Superior temporal gyrus (tissue), 1 donor: ENCODE measurements around the gene ABHD14A.
"Not testable (repeated sequence)": the region's sequence is repeated elsewhere in the genome, so short reads cannot be mapped to it uniquely, and the experiment has no call there.

ENCODE experiments used
- DNase-seq: peaks from one replicate; pipeline ENCODE4 v3.0.0-alpha.2; 2016; ENCODE audit errors: extremely low spot score

The ABHD14A gene

DNA sequence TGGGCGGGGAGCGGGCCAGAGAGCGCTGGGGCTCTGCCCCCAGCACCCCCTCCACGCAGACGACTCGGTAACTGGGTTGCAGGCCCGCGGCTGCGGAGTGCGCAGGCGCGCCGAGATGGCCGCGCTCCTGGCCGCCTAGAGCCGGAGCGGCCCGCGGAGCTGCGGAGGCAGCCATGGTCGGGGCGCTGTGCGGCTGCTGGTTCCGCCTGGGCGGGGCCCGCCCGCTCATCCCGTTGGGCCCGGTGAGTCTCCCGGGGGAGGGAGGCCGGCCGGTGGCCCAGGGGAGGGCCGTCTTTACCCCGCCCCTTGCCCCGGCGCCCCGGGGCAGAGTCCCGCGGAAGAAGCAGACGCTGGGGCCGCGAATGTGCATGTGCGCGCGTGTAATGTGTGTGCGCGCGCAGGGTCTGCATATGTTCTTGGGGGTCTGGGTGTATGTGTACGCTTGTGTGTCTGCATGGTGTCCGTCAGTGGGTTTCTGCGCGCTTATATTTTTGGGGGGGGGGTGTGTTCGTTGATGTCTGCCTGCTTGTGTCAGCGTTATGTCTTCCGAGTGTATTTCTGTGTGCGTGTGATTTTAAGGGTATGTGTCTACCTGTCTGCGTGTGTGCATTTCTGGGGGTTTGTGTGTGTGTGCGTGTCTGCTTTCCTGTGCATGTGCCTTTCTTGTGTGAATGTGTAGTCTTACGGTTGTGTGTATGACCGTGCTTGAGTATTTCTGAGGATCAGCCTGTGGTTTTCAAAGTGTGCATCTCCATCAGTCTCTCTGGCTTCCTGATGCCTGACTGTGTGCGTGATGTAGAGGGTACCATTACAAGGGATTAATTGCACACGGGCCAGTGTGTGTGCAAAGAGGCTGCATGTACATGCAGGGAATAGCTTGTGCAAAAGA, at the start of gene ABHD14A:
Gene ABHD14A (plus strand): TSS at position 102 of the 889 bp plus-strand sequence. CDS start 72 bp downstream, at position 174.
- peak; percentile 78 for DNase-seq

DNA sequence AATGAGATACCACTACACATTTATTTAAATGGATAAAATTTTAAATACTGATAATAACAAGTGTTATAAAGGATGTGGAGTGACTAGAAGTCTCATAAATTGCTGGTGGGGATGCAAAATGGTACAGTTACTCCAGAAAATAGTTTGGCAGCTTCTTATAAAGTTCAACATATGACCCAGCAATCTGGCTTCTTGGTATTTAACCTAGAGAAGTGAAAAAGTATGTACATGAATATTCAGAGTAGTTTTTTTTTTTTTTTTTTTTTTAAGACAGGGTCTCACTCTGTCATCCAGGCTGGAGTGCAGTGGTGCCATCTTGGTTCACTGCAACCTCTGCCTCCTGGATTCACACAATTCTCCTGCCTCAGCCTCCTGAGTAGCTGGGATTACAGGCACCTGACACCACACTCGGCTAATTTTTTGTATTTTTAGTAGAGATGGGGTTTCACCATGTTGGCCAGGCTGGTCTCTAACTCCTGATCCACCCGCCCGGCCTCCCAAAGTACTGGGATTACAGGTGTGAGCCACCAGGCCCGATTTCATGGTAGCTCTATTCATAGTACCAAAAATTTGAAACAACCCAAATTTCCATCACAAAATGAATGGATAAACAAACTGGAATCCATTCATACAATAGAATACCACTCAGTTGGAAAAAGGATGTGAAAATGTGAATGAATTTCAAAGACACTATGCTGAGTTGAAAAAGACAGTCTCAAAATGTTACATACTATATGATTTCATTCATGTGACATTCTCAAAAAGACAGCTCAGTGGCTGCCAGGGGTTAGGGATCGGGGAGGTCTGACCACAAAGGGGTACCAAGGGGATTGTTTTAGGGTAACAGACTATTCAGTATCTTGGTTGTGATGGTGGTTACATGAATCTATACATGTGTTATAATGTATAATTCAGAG, 47.5 kb upstream of the ABHD14A start:
- no peak for DNase-seq

DNA sequence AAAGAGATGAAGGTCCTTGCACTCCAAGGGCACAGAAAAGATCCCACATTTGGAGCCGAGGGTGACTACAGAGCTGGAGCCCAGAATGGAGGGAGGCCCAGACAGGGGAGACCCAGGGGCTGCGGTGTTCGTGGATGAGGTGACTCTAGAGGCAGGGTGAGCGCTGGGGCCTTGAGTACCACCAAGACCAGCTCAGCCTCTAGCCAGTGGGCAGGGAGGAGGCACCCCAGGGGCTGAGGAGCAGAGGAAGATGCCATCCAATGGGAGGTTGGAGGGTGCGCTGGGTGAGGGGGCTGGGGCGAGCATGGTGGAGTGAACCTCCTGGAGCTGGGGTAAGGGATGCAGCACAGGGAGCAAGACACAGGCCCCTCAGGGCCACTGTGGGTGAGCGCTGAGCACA, 46.4 kb upstream of the ABHD14A start:
- no peak for DNase-seq

DNA sequence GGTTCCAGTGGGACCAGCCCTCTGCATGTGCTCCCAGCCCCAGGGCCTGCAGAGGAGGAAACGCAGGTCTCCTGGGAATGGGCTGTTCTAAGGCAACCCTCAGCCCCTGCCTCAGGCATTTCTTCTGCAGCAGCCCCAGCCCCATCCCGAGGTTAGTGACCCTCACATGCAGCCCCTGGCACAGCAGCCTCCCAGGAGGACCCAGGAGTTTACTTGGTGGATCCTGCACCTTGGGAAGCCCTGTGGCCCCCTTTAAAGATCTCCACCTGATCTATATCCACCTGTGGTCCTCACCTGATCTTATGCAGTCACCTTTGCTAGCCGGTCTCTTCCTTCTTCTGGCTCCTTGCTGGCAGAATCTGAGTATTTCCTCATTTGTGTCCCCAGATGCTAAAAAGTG, 45.9 kb upstream of the ABHD14A start:
- not testable (repeated sequence) for DNase-seq

DNA sequence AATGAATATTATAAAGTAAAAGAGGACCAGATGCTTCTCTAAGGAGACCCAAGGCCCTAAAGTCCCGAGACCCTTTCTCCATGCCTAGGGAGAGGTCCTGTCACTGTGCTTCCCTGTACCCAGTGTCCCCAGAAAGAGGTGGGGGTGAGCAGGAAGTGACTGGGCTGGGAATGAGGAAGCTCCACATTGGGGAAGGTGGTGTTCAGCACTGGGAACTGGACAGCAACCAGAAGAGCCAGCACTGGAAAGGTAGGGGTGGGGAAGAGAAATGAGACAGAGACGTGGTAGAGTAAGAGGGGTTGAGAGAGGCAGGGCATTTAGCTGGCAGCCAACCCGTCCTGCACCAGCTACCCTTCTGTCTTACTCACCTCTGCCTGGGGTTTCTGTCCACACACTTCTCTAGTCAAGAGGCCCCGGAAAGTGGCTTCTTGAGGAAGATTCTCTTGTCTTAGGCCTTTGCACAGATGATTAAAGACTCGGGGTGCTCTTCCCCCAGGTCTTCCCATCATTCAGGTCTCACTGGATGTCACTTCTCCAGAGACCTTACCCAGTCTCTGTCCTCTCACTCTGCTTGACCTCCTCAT, 45.4 kb upstream of the ABHD14A start:
- no peak for DNase-seq

DNA sequence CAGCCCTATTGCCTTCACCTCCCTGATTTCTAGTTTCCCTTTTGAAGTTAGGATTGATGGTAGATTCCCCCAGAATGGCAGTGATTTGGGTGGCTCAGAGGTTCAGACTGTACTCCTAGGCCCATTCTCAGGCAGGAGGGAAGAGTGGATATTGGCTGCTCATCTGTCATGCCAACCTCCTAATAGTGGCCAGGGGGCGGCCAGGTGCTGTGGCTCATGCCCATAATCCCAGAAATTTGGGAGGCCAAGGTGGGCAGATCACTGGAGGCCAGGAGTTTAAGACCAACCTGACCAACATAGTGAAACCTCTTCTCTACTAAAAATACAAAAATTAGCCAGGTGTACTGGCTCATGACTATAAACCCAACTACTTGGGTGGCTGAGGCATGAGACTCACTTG, 44.4 kb upstream of the ABHD14A start:
- DNase-seq, result no peak

DNA sequence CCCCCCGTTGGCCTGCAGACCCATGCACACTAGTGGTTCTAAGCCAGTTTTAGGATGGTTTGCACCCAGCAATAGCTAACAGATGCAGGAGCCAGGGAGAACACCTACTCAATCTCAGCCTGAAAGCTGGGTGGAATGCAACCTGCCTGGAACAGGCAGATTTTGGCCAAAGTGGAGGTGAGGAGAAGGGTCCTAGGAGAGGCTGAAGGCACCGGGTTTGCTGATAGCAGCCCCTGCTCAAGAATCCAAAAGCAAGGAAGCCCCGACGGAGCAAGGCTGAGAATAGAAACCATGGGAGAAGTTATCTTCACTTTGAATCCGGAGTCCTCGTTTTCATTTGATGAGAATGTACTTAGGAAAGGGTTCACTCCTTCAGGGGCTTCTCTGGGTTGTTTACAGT, 43.1 kb upstream of the ABHD14A start:
- no peak for DNase-seq

DNA sequence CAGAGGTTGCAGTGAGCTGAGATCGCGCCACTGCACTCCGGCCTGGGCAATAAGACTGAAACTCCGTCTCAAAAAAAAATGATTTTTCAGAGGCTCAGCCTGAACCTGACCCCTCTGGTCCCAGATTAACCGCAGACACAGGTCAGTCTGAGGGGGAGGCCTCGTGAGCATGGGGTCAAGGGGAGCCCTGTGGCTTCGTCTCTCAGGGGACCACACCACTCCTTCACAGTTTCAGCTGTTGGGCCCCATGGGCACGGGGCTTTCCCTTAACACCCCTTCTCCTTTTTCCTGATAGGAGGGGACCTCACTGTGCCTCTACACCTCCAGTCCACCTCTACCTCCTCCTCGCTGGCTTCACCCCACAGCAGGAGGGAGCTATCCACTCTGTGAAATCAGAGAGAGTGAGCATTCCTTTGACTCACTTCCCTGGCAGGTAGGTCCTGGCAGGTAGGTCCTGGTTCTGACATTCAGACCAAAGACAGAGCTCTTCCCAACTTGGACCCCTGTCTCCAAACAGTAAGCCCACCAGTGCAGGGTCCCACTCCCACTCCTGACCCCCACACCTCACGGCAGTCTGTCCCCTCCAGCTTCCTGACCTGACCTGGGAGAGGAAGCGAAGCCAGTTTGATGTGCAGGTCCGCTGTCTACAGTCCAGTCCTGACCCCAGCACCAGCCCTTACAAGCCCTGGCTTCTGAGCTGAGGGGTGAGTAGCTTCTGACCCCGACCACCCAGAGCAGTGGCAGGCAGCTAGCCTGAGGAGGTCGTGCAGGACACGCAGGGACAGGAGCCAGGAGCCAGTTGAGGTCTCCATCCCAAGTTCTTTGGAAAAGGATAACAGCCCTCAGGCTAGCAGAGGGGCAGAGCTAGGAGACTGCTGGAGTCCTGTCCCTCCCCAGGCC, 42.1 kb upstream of the ABHD14A start:
- no peak for DNase-seq

DNA sequence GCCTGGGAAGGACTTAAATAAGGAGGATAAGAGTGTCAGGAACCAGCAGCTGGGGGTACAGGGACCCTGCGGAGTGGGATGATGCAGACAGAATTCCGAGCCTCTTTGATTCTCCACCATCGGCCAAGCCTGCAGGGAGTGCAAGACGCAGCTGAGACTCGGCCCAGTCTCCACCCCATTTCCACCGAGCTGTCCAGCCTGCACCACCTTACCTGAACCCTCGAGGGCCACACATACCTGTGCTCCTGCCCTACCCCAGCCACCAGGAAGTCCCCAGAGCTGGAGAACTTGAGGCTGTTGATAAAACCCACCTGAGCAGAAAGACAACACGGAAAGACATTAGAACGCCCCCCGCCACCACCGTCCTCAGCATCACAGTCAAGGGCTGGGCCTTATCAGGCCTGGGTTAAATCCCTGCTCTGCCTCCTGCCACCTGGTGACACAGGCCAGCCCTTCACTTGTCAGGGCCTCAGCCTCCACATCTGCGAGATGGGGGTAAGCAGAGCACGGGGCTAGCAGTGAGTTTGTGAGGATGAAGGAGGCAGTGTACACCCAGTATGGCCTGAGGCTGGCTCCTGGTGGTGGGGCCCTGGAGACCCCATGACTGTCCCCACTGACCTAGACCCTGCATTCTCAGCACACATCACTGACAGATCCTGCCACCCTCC, 41.3 kb upstream of the ABHD14A start:
- no peak for DNase-seq

DNA sequence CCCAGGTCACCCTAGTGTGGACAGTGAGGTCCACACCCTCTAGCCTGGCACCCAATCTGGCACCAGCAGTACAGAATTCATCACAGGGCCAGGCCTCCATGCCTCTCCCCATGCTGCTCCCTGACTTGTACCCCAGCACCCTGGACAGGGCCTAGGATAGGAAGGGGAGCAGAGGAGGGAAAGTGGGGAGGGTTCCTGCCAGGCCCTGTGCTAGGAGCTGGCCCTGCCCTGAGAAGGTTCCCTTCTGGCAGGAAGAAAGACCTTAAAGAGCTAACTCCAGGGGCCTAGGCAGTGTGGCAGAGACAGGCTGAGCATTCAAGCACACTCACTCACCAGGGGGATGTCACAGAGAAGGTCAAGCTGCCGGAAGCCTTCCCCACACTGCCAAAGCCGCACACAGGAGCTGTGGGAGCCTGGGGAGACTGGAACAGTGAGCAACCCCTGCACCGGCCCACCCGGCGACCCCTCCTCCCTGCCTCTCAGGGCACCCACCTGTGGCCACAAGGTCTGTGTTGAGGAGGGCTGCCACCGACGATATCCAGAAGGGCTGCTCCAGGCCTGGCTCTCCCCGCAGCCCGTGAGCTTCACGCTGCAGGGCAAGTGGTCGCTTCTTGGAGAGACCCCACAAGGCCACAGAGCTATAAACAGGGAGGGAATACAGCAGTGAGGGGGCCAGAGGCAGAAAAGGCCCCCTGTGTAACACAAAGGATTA, 40.6 kb upstream of the ABHD14A start:
- DNase-seq, result no peak

DNA sequence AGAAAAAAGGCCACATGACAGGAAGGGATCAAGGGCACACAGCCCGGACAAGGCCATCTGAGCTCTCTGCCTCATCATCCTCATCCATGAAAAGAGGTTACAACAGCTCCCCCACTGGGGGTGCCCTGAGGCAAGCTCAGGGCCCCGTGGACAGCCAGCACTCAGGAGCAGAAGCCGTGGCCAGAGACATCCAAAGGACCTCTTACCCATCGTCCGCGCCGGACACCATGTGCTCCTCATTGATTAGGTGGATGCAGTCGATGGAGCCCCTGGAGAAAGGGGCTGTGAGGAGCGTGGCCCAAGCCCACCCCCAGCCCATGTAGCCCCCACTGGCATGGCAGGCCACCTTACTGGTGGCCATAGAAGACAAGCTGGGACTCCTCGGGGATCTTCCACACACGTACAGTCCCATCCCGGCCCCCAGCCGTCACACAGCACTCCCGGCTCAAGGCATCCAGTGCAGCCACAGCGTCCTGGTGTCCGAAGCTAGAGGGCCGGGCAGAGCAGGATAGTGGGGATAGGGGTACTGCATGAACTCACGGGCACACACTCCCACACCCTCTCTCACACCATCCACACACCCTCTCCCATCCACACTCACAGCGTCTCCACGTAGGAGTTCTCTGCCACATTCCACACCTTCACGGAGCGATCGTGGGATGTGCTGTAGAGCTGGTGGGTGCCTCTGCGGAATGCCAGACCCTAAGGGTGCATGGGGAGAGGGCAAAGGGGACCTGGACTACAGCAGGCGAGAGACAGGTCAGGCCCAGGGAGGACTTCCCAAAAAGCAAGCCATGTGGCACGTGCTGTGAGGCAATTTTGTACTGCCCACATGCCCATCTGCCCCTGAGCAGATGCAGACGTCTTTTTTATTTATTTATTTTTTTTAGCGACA, 39.6 kb upstream of the ABHD14A start:
- no peak for DNase-seq

DNA sequence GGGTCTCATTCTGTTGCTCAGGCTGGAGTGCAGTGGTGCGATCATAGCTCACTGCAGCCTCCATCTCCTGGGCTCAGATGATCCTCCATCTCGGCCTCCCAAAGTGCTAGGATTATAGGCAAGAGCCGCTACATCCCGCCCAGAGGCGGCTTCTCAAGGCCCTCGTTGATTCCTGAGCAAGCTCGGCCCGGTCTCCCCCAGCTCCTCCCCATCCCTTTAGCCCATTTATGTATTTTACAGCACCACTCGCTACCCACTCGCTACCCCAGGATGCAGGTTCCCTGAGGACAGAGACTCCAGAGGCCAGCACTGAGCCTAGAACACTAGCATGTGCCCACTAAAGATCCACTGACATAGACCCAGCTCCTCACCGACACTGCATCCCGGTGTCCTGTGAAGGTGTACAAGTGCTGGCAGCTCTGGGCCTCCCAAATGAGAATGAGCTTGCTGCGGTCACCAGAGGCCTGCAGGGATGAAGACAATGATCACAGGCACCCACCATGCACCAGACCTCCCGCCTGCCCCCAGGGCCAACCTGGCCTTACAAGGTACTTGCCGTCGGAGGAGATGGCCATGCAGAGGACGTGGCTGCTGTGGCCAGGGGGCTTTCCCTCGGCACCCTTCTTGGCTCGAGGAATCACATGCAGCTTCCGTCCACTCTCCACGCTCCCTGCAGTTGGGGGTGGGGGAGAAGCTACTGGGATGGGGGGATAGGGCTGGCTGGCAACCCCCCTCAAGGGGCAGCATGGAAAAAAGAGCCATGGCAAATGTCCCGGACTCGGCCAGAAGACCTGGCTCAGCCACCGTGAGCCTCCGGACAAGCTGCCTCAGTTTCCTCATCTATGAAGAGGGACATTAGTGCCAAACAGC, 38.7 kb upstream of the ABHD14A start:
- DNase-seq, result no peak

DNA sequence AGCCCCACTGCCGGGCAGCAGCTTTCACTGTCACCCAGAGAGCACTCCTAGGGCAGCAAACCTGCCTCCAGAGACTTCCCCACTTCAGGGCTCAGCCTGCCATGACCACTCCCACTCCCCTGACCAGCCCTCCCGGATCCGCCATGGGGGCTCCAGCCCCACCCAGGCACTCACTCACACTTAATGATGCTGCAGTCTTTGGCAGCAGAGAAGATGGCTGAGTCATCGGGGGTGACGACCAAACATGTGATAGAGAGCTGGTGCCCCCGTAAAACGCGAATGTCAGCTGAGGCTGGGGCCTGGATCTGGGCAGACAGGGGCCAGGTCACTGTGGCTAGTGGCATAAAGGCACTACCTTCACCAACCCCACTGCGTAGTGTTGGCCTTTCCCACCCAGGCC, 37.9 kb upstream of the ABHD14A start:
- DNase-seq, result no peak

DNA sequence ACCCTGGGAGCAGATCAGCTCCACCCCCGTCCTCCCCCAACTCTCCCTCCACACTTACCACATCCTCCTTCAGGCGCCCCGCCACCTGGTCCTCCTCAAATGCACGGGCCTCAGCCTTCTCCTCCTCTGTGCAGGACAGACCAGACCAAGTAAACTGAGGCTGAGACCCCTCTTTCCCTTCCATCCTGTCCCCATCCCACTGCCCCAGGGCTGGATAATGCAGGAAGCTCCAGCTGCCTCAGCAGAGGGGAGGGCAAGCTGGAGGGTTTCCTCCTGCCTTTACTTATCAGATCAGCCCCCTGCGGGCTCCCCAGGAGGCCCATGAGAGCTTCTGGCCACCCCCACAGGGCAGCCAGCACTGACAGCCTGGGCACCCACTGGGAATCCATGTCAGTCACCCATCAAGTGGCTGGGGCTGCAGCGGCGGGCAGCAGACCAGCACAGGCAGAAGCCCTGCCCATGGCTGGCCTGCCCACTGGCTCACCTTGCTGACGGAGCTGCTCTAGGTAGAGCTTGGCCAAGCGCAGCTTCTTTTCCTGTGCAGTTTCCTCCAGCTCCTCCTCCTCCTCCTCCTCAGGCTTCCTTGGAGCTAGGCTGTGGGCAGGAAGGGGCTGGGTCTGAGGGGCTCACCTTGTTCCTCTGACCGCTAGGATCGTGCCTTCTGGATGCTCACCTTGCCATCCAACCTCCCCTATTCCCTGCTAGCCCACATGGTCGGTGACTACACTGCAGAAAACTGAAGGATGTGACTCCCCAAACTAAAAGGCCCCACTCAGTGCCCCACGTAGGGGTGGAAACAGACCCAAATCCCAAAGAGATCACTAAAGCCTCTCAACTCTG, 37.0 kb upstream of the ABHD14A start:
- no peak for DNase-seq

DNA sequence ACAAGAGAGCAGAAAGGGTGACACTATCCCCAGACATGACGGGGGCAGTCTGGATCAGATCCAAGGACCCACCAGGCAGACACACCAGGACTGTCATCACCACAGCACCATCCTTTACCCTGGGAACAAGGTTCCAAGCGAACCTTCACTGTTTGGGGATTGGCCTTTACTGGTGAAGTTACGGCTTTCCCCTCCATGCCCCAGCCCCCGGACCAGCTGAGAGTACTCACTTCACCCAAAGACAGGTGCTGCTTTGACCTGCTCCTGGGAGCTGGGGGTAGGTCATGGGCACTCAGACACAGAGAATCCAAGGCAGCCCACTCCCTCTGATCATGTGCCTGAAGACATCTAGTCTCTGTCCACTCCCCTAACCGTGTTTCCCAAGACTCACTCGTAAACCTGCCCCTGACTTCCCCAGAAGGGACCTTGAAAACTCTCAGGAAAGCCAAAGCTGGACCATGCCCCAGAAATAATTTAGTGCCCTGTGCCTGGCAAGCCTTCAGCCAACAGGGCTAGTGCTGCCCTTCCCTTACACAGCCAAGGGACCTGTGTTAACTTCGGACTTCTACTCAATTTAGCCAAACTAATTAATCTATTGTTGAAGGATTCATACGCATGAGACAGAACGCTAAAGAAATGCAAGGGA, 36.0 kb upstream of the ABHD14A start:
- no peak for DNase-seq

DNA sequence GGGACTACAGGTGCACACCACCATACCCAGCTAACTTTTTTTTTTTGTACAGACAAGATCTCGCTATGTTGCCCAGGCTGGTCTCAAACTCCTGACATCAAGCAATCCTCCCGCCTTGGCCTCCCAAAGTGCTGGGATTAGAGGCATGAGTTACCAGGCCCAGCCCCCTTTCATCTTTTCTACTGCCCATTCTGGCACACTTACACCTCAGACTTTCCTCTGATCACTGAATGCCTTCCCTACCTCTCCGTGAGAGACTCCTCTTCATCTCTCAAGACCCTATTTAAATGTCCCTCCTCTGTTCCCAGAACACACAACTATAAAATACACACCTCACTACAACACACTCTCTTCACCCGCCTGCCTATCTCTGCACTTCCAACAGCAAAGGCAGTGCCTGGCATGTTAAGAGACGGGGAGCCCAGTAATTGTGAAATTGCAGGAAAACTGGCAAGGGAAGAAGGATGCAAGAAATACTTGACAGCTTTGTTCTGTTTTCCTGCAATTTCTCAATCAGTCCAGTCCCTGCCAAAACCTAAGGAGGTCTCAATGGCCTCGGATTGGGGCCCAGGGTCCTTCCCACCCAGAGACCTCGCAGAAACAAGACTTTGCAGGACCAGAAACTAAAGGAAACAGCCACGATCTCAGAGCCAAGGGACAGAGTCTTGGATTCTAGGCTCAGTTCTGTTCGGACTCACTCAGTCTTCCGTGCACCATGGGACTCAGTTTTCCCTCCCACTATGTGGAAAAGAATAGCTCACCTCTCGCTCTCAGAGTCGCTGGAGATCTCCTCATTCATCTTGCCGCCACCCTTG, 34.0 kb upstream of the ABHD14A start:
- DNase-seq, result no peak
